Measurements from ENCODE around the gene TMEM218. TPM values are rescaled to one million over a fixed set of nuclear protein-coding genes. Genes with fewer than 3 reads are reported as not detected.

The TMEM218 gene
- total and polyA plus RNA-seq, 2 of the 8 experiments (the other 6 are each of a cell fraction or from before 2014, with no cell fraction given): 17.0 to 33.5 TPM

GRCh38 chr11:125056931-125057692 is 54.3 kb downstream of the TMEM218 start:
- Histone ChIP-seq H3K18ac (ENCODE audit: extremely low read depth, low read length) (no peak overlapping the region), H2BK5ac (ENCODE audit: low read depth, low read length) (no peak overlapping the region), H4K5ac (ENCODE audit: insufficient read length, low read depth, low read length) (no peak overlapping the region), H2BK20ac (ENCODE audit: low read length) (no peak overlapping the region), H3K27me3 (replicated peaks in 1 of 4; ENCODE audit: control insufficient read depth in 3 of 4, extremely low read depth in 1 of 4, insufficient read depth in 3 of 4, low read length in 3 of 4) (peaks cover 1 to 8% (median 8%) of the 10 kb centered on the region in 4 experiments; a peak in 6 of 7 replicates), H3K23ac (ENCODE audit: insufficient read length) (no peak overlapping the region), H3K36me3 (ENCODE audit: control insufficient read depth in 2 of 4, insufficient read depth in 4 of 4, low read length in 3 of 4) (no peaks in the 10 kb centered on the region), H4K20me1 (replicated peaks in 1 of 2; ENCODE audit: control insufficient read depth in 1 of 2, insufficient read depth in 2 of 2, low read length in 2 of 2) (no peaks in the 10 kb centered on the region), H3K4me3 (ENCODE audit: extremely low read depth in 1 of 4, insufficient read depth in 2 of 4, low read depth in 3 of 4, low read length in 4 of 4) (no peak overlapping the region), H3K9ac (replicated peaks in 1 of 4; ENCODE audit: extremely low read depth in 1 of 4, low read depth in 3 of 4, low read length in 3 of 4) (no peak overlapping the region), H3K4me1 (replicated peaks in 1 of 4; ENCODE audit: control insufficient read depth in 3 of 4, insufficient read depth in 4 of 4, low read length in 3 of 4) (no peaks in the 10 kb centered on the region), H3K23me2 (ENCODE audit: low read depth, low read length) (no peaks in the 10 kb centered on the region), H2AFZ (ENCODE audit: low read length) (no peak overlapping the region), H3K4ac (replicated peaks; ENCODE audit: insufficient read length, low read depth, low read length) (no peak overlapping the region), H2BK15ac (ENCODE audit: low read length) (no peak overlapping the region), H4K8ac (ENCODE audit: extremely low read depth, insufficient read depth, low read length) (no peak overlapping the region), H3K79me1 (ENCODE audit: low read depth, low read length) (no peaks in the 10 kb centered on the region), H2BK120ac (replicated peaks; ENCODE audit: low read depth, low read length) (no peak overlapping the region), H2BK12ac (ENCODE audit: low read depth, low read length) (no peak overlapping the region), H3K79me2 (ENCODE audit: control insufficient read depth in 1 of 2, insufficient read depth in 2 of 2, low read length in 2 of 2) (no peaks in the 10 kb centered on the region), H3K9me3 (ENCODE audit: insufficient read depth in 2 of 2, low read depth in 1 of 2, low read length in 1 of 2) (no peaks in the 10 kb centered on the region), H4K91ac (replicated peaks; ENCODE audit: insufficient read length, low read length) (no peak overlapping the region), H3K4me2 (ENCODE audit: insufficient read depth in 1 of 2, low read depth in 2 of 2, low read length in 2 of 2) (no peak overlapping the region), H3K56ac (replicated peaks; ENCODE audit: insufficient read length, low read depth, low read length) (no peak overlapping the region), H3K14ac (ENCODE audit: insufficient read length) (no peak overlapping the region), H3K27ac (ENCODE audit: low read depth, low read length) (no peak overlapping the region), H2AK5ac (ENCODE audit: low read depth, low read length) (no peak overlapping the region)
- DNase-seq (ENCODE audit: low read depth in 1 of 2, low spot score in 2 of 2) (no peak), FAIRE-seq (no peak)
- POLR2A ChIA-PET (ENCODE audit: partially characterized antibody): no interaction called here
- 85% methylated on average over 5 of the region's 5 CpGs; no CpG with 5 or more reads in 1 of the 2 experiments for WGBS, 2 experiments (ENCODE audit: extremely low coverage in 1 of 2, insufficient coverage in 1 of 2, insufficient read length in 1 of 2, insufficient replicate concordance in 2 of 2, low coverage in 1 of 2, low lambda C conversion rate in 2 of 2, missing lambda C conversion rate in 1 of 2)
- CTCF ChIA-PET (ENCODE audit: partially characterized antibody): interaction anchor here (1.1 to 2.0 kb wide), 3 partner anchors 20 to 34 kb away, joined by 3 to 5 read pairs (median 5); no protein-coding TSS in a partner anchor
- TF ChIP-seq MAX (IDR thresholded peaks at IDR 0.05) (no peak), EP300 (IDR thresholded peaks at IDR 0.05; ENCODE audit: borderline replicate concordance in 1 of 2, low read depth in 2 of 2, low read length in 2 of 2) (no peak), ATF2 (IDR thresholded peaks at IDR 0.05; ENCODE audit: low read length) (no peak), POLR2A (IDR thresholded peaks at IDR 0.05; ENCODE audit: control extremely low read depth in 1 of 2, low read depth in 2 of 2, low read length in 2 of 2) (no peak)
